ENCODE measurements around the gene TTC21B.

Gene TTC21B

DNA sequence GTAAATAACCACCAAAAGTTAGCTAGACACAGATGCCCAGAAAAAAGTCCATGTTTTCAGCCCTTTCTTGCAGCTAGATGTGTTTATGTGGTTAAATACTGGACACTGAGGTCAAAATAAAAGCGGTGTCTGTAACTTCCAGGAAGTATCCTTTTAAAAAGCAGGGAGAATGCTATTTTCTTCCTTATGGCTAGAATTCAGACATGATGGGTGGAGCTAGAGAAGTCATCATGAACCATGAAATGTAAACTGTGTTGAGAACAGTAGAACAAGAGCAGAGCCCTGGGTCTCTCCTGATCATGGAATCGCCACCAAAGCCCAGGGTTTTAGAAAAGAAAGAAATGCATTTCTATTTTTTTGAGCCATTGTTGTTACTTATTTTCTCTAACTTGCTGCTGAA, 118.2 kb downstream of the TTC21B start:
- no peak for DNase-seq (ENCODE audit: low read depth)

DNA sequence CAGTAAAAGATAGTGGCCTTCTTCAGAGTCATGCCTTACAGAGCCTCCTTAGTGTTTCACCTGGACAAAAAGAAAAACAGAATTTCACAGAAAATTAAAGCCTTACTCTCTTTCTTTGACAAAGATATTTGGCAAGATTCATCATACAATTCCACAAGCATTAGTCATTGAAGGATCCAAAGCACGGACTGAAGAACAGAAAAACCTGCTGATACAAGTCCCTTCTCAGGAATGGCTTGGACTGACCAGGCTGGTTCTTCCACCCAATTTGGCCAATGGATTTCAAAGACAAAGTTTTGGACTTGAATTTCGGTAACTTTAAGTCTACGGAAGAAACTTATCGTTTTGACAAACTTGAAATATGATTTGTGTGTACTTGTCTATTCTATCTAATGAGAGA, 120.4 kb downstream of the TTC21B start:
- DNase-seq (ENCODE audit: low read depth) = no peak

DNA sequence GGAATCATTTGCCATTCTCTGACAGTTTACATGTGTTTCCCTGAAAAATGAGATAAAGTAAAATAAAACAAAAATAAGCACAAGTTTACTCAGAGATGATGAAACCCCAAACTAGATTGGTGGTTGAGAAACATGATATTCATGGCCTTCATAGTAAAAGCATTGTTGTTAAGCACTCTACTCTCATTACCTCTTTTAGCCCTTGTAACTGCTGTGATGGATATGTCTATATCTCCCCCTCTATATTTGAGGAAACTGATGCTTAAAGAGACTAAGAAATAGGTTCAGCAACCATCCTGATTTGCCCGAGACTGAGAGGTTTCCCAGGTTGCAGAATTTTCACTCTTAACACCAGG, 125.7 kb downstream of the TTC21B start:
- DNase-seq (ENCODE audit: low read depth) = no peak

DNA sequence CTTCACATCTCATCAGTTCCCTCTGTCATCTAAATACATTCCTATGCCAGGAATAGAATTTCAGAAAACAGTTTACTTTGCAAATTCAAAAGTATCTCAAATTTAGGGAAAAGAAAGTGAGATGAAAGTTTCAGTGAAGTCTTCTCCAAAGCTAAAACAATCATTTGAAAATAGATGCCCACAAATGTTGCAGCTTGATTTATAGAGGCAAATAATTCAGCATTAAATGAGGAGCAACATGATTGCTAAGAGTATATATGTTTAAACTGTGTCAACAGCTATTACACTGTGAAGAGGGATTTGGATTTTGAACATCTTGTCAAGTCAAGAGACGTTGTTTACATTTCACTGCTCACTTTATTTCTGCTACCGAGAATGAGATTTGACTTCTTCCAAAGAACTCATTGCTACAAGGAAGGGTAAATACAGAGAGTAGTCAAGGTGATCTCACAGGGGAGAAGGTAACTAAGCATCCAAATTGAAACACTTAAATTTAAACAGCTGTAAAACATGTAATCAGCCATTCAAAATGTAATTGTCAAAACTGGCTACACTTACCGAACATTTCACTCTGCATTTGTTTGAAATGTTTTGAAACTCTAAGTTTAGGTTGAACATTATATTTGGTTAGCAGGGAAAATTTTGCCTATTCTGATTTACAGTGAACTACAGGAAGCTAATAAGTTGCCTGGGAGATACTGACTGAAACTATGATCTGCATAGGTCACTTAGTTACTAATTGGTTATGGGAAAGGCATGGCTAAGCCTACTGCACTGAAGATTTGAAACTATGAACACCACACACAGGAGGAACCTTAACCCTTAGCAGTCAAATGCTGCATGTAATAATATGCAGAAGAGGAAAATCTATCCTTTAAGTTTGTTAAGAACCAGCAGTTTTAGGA, 126.3 kb downstream of the TTC21B start:
- no peak for DNase-seq (ENCODE audit: low read depth)

DNA sequence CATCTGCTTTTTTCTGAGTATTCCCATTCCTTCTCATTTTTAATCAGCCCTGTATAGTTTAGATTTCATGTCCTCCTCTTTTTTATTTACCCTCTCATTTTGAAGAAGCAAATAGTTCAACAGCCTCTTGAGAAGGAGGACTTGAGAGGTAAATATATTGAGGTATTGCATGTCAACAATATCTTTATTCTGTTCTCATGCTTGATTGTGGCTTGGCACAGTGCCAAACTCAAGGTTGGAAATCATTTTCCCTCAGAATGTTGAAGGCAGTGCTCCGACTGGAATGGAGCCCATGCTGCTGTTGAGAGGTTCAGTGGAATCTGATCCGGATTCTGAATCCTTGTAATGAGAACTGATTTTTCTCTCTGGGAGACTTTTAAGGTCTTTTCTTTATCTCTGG, 128.5 kb downstream of the TTC21B start:
- no peak for DNase-seq (ENCODE audit: low read depth)

Measured in stimulated activated CD8-positive, alpha-beta memory T cell treated with anti-CD3 and anti-CD28 coated beads, Interleukin-12 subunit alpha, Interleukin-12 subunit beta, amount 100 ng/mL, for 1 hour (primary cell).